Smooth muscle cell of the brain vasculature (primary cell): ENCODE results near the gene GJD4.

Experiments used
- DNase-seq: peaks from one replicate; pipeline ENCODE4 v3.0.0-alpha.2; 2012; ENCODE audit warnings: low read depth, low spot score

The GJD4 gene

DNA sequence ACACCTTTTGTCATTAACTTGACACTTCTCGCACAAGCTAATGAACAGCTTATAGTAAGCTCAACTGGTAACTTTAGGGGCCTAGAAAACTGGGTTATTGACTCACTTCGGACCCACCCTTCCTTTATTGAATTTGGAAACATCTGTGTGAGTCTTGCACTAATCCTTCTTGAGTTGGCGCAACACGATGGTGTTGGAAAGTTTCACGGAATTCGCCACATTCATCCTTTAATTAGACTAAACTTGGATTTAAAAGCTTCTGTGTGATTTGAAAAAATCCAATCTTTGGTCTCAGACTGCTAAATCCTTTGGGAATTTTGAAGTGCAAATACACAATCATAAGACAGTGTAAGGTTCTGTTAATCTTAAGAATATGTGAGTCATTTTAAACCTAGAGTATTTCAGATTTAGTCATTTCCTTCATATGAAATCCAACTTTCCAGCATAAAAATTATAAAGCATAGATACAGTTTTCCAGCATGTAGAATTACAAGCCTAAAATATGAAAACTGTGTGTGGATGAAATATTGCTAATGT, 21.9 kb downstream of the GJD4 start:
- DNase-seq, result no peak

GRCh38 chr10:35631404-35631803, 26.3 kb downstream of the GJD4 start:
- no peak for DNase-seq

- no peak for DNase-seq
Measured at GRCh38 chr10:35632027-35632426, 26.9 kb downstream of the GJD4 start.

DNA sequence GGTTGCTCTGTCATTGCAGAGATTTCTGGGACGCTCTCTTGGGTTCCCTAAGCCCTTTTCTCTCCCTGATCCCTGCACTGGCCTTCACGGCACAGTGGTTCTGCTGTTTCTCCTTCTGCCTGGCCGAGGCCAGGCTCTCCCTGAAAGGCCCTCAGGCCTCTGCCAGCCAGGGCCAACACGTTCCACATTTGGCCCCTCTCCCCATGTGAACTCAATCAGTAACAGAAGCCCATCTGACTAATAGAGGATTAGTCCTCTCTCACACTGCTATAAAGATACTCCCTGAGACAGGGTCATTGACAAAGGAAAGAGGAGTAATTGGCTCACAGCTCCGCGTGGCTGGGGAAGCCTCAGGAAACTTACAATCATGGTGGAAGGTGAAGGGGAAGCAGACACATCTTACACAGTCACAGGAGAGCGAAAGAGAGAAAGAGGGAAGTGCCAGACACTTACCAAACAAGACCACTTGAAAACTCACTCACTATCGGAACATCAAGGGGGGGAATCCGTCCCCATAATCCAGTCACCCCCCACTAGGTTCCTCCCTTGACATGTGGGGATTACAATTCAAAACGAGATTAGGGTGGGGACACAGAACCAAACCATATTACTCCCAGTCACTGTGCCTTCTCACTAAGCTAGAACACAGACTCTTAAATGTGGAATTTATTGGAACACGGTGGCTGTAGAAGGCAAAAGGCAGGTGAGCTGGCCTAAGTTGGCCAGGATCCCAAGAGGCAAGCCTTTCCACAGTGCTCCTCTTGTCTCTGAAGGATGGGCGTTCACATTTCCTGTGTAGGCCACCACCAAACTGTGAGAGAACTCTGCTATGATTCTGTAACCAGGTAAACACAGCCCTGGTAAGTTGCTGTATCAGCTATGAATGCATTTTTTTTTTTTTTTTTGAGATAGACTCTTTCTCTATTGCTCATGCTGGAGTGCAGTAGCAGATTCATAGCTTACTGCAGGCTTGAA, 28.2 kb downstream of the GJD4 start:
- DNase-seq, result no peak

- DNase-seq, result no peak
Measured at GRCh38 chr10:35635576-35635975, 30.4 kb downstream of the GJD4 start.

DNA sequence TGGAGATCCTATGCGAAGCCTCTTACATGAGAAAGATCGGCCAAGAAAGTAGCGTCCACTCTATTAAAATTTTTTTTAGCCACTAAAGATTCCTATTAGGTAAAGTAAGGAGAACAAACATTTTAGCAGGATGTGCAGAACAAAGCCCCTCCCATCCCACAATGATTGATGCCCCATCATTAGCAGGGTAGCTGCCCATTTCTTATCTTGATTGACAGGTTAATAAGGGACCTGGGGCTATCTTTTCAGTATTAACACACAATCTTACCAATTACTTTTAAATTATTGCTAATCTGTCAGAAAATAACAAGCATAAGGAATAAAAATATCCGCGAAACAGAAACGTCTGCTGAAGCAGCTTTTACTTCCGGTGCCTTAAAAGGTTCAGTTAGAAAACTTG, 31.8 kb downstream of the GJD4 start:
- no peak for DNase-seq

- no peak for DNase-seq
Measured at GRCh38 chr10:35637462-35637861, 32.3 kb downstream of the GJD4 start.

GRCh38 chr10:35638101-35638500, 33.0 kb downstream of the GJD4 start:
- DNase-seq, result no peak

- DNase-seq, result no peak
Measured at GRCh38 chr10:35639021-35639727, 34.0 kb downstream of the GJD4 start.

- no peak for DNase-seq
Measured at GRCh38 chr10:35639728-35640401, 34.7 kb downstream of the GJD4 start.

DNA sequence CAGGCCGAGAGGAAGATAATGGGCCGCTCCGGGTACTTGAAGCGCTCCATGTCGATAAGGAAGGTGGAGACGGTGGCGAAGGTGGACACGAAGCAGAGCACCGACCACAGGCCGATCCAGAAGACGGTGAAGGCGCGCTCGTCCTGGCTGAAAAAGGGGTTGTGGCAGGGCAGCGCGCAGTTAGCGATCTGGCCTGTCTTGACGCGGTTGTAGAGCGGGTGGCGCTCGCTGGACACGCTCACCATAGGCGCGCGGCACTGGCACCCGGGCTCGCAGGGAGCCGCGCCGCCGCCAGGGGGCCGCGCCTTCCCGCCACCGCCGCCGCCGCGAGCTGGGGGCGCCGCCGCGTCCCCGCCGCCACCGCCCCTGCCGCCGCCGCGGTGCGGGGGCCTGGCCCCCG, 35.3 kb downstream of the GJD4 start:
- no peak for DNase-seq

- DNase-seq, result no peak
Measured at GRCh38 chr10:35640951-35641675, 36.0 kb downstream of the GJD4 start.

DNA sequence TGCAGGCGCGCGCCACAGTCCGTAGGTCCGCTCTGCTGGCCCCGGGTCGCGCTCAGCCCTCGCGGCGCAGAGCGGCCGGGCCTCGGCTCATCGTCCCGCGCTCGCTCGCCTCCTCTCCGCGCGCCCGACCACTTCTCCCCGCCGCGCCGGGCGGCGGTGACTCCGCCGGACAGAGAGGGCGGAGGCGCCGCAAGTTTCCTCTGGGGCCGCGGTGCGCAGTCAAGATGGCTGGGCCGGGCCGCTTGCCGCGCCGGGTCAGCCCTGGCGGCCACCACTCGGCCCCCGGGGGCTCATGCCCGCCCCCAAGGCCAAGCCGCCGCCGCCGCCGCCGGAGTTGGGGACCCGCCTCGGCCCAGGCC, 36.5 kb downstream of the GJD4 start:
- DNase-seq, result no peak

DNA sequence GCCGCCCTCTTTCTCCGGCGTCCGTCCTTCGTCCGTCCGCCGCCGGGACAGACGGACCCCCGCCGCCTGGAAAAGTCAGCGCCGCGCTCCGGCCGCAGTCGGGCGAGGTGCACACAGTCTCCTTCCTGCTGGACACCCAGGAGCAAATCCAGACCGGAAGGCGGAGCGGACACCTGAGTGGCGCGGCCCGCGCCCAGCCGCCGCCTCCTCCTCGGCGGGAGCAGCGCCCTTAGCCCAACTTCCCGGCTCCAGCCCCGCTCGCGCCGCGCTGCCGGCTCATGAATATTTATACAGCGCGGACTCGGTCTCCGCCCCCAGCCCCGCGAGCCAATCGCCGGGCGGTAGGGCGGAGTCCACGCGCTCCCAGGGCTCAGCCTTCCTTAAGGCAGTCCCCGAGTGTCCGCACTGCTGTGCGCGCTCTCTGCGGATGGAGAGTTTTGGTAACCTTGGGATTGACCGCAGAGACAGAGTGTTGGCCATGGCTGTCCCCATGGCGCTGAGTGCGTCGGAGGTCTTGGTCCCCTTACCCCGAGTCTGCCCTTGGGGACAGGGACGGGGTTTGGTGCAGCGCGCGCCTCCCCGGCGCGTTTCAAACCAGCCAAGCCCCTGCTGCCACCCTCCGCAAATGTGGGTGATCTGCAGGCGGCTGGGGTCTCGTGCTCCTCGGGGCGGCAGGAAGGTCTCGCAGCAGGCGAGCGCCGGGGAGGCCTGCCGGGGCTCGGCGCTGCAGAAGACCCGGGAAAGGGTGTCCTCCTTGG, 37.1 kb downstream of the GJD4 start, which contains the start of gene FZD8:
Gene FZD8, minus strand, starts transcription at position 262 of the 758 bp plus-strand sequence. CDS start 867 bp downstream, outside the sequence.
- DNase-seq, result peak; percentile 72

GRCh38 chr10:35642793-35643114, 37.6 kb downstream of the GJD4 start:
- no peak for DNase-seq

DNA sequence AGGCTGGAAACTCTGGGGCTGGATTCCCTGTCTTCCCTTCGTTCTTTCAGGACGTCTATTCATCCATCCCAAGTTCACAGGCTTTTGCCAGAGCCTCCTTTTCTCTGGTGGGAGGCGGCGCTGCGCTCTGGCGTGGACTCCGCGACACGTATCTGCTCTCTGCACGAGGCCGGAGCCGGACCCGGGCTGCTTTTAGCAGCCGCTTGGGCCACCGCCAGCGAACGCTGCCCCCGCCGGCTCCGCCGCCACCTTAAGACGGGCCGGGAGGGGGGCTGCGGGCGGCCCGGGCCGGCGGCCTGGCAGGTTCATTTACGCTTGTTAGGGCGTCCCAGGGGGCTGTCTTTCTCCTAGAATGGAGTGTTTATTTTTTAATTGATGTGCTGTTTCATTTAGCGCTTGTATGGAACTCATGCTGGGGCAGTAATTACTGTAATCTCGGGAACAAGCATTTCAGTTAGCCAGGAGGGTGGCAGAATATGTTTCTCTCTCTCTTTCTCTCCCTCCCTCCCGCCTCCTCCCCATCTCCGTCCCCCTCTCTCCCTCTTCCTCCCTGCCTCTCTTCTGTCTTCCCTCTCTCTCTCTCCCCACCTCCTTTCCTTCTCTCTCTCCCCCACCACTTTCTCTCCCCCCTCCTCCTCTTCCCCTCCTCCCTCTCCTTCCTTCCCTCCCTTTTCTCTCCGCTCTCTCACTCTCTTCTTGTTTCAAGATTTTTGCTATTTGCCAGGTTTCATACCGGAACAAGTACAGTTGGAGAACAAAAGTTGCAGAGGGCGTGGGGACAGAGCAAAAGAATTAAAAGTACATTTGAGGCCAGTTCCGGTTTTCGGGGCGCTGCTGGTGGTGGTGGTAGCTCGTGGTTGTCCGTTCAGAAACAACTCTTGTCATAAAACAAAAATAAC, 38.3 kb downstream of the GJD4 start:
- DNase-seq, result no peak

DNA sequence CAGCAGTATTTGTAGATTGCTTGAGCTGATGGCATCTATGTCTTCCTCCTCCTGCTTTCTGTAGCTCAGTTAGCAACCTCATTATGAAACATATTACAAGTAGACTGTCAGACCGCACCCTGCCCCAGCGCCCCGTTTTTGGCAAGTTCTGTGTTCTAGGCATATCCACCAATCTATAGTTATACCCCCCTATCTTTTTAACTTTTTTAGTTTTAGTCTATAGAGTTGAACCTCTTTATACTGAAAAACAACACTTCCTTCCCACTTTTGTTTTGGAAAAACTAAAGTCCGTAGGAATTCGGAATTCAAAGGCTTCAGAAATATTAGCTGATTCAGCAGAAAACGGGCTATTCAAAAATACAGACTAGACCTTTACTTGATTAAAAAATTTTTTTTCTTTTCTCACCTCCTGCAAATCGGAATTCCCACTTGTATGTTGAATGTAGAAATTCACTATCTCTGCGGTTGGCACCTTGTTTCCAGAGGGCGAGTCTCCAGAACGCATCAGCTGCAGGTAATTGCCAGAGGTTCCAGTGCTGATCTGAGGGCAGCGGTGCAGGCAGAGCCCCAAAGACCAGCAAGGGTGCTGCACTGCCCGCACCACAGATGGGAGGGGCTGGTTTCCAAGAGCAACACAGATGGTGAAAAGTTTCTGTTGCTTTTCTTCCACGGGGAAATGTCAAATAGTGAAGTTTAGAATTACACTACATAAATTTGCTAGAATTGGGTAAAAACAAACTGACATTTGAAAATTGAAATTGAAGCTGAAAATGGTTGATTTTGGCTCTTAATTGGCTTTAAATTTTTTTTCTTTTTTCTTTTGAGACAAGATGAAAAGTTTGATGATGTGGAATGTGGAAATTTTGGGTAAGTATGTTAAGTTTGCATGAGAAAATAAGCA, 39.2 kb downstream of the GJD4 start:
- no peak for DNase-seq

DNA sequence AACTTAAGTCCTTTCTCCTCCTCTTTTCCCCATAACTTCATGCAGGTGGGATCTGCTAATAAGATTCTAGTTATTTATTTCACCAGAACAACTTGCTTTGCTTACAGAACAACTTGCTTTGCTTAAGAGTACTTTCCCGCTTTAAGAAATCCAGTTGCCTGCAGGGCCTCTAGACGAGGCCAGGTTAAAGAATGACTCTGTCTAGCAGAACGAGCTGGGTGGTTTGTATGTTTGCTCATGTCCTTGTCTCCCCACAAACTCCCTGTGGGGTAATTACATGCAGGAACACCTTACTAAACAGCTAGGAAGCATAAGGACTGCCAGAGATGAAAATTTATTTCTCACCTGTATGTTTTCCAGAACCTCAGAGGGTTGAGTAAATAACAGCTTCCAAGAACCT, 45.8 kb downstream of the GJD4 start:
- DNase-seq, result no peak

- no peak for DNase-seq
Measured at GRCh38 chr10:35652824-35653223, 47.7 kb downstream of the GJD4 start.
